ENCODE data around the gene UGP2.

UGP2 gene

GRCh38 chr2:63834401-63834800 lies 7.3 kb upstream of the UGP2 start:
- FAIRE-seq (no peak), DNase-seq (ENCODE audit: insufficient read length, low spot score) (no peak)
- TF ChIP-seq PAX5 (IDR thresholded peaks at IDR 0.05; ENCODE audit: insufficient read depth, low read length, severe bottlenecking), result no peak
- no peak for TF ChIP-seq POLR2A (IDR thresholded peaks at IDR 0.05; ENCODE audit: low read depth, low read length)
- no peak for TF ChIP-seq POLR2AphosphoS5 (IDR thresholded peaks at IDR 0.05; ENCODE audit: low read depth, low read length)
- no peak for TF ChIP-seq SPI1 (IDR thresholded peaks at IDR 0.05; ENCODE audit: low read depth, low read length)
- TF ChIP-seq POU2F2 (IDR thresholded peaks at IDR 0.05; ENCODE audit: low read depth, low read length), result no peak
- TF ChIP-seq TAF1 (IDR thresholded peaks at IDR 0.05; ENCODE audit: low read depth, low read length), result no peak

- TF ChIP-seq POLR2A (IDR thresholded peaks at IDR 0.05; ENCODE audit: low read depth, low read length) (no peak), TAF1 (IDR thresholded peaks at IDR 0.05; ENCODE audit: low read depth, low read length) (no peak), SPI1 (IDR thresholded peaks at IDR 0.05; ENCODE audit: low read depth, low read length) (no peak), POLR2AphosphoS5 (IDR thresholded peaks at IDR 0.05; ENCODE audit: low read depth, low read length) (no peak), POU2F2 (IDR thresholded peaks at IDR 0.05; ENCODE audit: low read depth, low read length) (no peak)
- DNase-seq (ENCODE audit: insufficient read length, low spot score), result no peak
- FAIRE-seq, result no peak
These were observed 4.6 kb upstream of the UGP2 start for GRCh38 chr2:63837036-63837594.

- FAIRE-seq (no peak), DNase-seq (ENCODE audit: insufficient read length, low spot score) (peak; percentile 3)
- TF ChIP-seq POLR2AphosphoS5 (IDR thresholded peaks at IDR 0.05; ENCODE audit: low read depth, low read length), result no peak
- no peak for TF ChIP-seq POU2F2 (IDR thresholded peaks at IDR 0.05; ENCODE audit: low read depth, low read length)
- TF ChIP-seq POLR2A (IDR thresholded peaks at IDR 0.05; ENCODE audit: low read depth, low read length), result no peak
- no peak for TF ChIP-seq PAX5 (IDR thresholded peaks at IDR 0.05; ENCODE audit: insufficient read depth, low read length, severe bottlenecking)
These were observed 1.5 kb upstream of the UGP2 start for GRCh38 chr2:63840081-63840784.

- peak; percentile 99 for FAIRE-seq
- DNase-seq (ENCODE audit: insufficient read length, low spot score), result peak; percentile 74
- TF ChIP-seq PAX5 (IDR thresholded peaks at IDR 0.05; ENCODE audit: insufficient read depth, low read length, severe bottlenecking) (no peak), TAF1 (IDR thresholded peaks at IDR 0.05; ENCODE audit: low read depth, low read length) (peak; percentile 88), POLR2AphosphoS5 (IDR thresholded peaks at IDR 0.05; ENCODE audit: low read depth, low read length) (peak; percentile 98), POU2F2 (IDR thresholded peaks at IDR 0.05; ENCODE audit: low read depth, low read length) (peak; percentile 64; the same call in 1 of the 2 replicates), POLR2A (IDR thresholded peaks at IDR 0.05; ENCODE audit: low read depth, low read length) (peak; percentile 97)
These were observed 877 bp upstream of the UGP2 start for GRCh38 chr2:63840785-63841253.

- TF ChIP-seq POLR2A (IDR thresholded peaks at IDR 0.05; ENCODE audit: low read depth, low read length), result 0 out of 2 replicates have a peak, but pooled peaks have one; percentile 4
- no peak for TF ChIP-seq POU2F2 (IDR thresholded peaks at IDR 0.05; ENCODE audit: low read depth, low read length)
- FAIRE-seq, result peak; percentile 79
- DNase-seq (ENCODE audit: insufficient read length, low spot score), result no peak
These were observed 709 bp downstream of the UGP2 start for GRCh38 chr2:63842149-63843061.

GRCh38 chr2:63843093-63843492 lies 1.4 kb downstream of the UGP2 start:
- DNase-seq (ENCODE audit: insufficient read length, low spot score) (no peak), FAIRE-seq (no peak)
- TF ChIP-seq PAX5 (IDR thresholded peaks at IDR 0.05; ENCODE audit: insufficient read depth, low read length, severe bottlenecking) (no peak), POU2F2 (IDR thresholded peaks at IDR 0.05; ENCODE audit: low read depth, low read length) (no peak), SPI1 (IDR thresholded peaks at IDR 0.05; ENCODE audit: low read depth, low read length) (no peak), TAF1 (IDR thresholded peaks at IDR 0.05; ENCODE audit: low read depth, low read length) (no peak), POLR2A (IDR thresholded peaks at IDR 0.05; ENCODE audit: low read depth, low read length) (no peak), POLR2AphosphoS5 (IDR thresholded peaks at IDR 0.05; ENCODE audit: low read depth, low read length) (no peak)

GRCh38 chr2:63843791-63844190 lies 2.1 kb downstream of the UGP2 start:
- FAIRE-seq (no peak), DNase-seq (ENCODE audit: insufficient read length, low spot score) (no peak)
- TF ChIP-seq SPI1 (IDR thresholded peaks at IDR 0.05; ENCODE audit: low read depth, low read length) (no peak), POU2F2 (IDR thresholded peaks at IDR 0.05; ENCODE audit: low read depth, low read length) (no peak), POLR2A (IDR thresholded peaks at IDR 0.05; ENCODE audit: low read depth, low read length) (no peak), TAF1 (IDR thresholded peaks at IDR 0.05; ENCODE audit: low read depth, low read length) (no peak), PAX5 (IDR thresholded peaks at IDR 0.05; ENCODE audit: insufficient read depth, low read length, severe bottlenecking) (no peak), POLR2AphosphoS5 (IDR thresholded peaks at IDR 0.05; ENCODE audit: low read depth, low read length) (no peak)

- TF ChIP-seq SPI1 (IDR thresholded peaks at IDR 0.05; ENCODE audit: low read depth, low read length) (no peak), POLR2AphosphoS5 (IDR thresholded peaks at IDR 0.05; ENCODE audit: low read depth, low read length) (no peak), POLR2A (IDR thresholded peaks at IDR 0.05; ENCODE audit: low read depth, low read length) (no peak), PAX5 (IDR thresholded peaks at IDR 0.05; ENCODE audit: insufficient read depth, low read length, severe bottlenecking) (no peak), POU2F2 (IDR thresholded peaks at IDR 0.05; ENCODE audit: low read depth, low read length) (no peak), TAF1 (IDR thresholded peaks at IDR 0.05; ENCODE audit: low read depth, low read length) (no peak)
- FAIRE-seq, result no peak
- no peak for DNase-seq (ENCODE audit: insufficient read length, low spot score)
These were observed 2.9 kb downstream of the UGP2 start for GRCh38 chr2:63844616-63845015.

GRCh38 chr2:63845866-63846265 lies 4.2 kb downstream of the UGP2 start:
- DNase-seq (ENCODE audit: insufficient read length, low spot score), result no peak
- TF ChIP-seq PAX5 (IDR thresholded peaks at IDR 0.05; ENCODE audit: insufficient read depth, low read length, severe bottlenecking), result no peak
- no peak for TF ChIP-seq POLR2AphosphoS5 (IDR thresholded peaks at IDR 0.05; ENCODE audit: low read depth, low read length)
- TF ChIP-seq SPI1 (IDR thresholded peaks at IDR 0.05; ENCODE audit: low read depth, low read length), result no peak
- no peak for TF ChIP-seq TAF1 (IDR thresholded peaks at IDR 0.05; ENCODE audit: low read depth, low read length)
- no peak for TF ChIP-seq POLR2A (IDR thresholded peaks at IDR 0.05; ENCODE audit: low read depth, low read length)
- no peak for TF ChIP-seq POU2F2 (IDR thresholded peaks at IDR 0.05; ENCODE audit: low read depth, low read length)
- FAIRE-seq, result no peak
